ENCODE data around the gene TMEM131.
"Not testable (repeated sequence)": the region's sequence is repeated elsewhere in the genome, so short reads cannot be mapped to it uniquely, and the experiment has no call there.

Gene TMEM131

DNA sequence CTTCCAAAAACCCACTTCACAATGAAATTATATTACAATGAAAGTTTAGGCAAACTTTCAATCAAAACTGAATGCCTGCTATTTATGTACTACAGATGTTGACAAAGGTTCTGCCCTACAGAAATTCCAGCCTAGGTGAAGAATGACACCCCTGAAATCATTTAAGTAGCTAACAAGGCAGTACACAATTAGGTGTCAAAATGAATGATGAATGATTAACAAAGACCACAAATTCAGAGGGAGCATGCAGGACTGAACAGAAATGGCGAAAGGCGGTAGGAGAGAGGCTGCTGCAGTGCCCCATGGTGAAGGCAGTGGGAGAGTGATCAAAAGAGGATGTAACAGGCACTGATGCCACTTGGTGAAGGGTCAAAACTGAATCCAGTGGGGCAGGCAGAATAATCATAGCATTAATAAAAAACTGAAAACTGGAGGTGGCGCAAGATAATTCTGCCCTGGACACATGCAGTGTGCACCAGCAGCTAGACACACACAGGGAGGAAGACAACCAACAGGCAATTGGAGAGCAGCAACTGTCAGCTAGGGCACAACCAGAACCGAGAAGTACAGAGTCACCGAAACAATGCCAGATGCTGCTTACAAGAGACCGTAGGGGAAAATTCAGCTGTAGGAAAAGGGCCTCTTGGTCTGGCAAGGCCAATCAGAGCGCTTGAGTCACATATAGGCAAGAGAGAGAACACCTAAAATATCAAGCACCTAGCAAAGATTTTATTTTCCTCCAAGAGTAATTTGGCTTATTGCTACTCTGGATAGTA is 4.5 kb downstream of the TMEM131 start:
- no peak for DNase-seq

DNA sequence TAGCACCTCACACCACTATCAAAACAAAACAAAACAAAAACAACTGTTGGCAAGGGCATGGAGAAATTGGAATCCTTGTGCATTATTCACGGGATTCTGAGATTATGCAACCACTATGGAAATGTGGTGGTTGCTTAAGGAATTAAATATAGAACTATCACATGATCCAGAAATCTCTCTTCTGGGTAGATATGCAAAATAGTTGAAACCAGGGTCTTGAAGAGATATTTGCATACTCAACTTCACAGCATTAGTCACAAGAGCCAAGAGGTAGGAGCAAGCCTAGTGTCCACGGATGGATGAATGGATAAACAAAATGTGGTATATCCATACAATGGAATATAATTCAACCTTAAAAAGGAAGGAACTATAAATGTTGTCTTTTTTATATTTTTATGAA is 7.0 kb downstream of the TMEM131 start:
- DNase-seq: no peak

DNA sequence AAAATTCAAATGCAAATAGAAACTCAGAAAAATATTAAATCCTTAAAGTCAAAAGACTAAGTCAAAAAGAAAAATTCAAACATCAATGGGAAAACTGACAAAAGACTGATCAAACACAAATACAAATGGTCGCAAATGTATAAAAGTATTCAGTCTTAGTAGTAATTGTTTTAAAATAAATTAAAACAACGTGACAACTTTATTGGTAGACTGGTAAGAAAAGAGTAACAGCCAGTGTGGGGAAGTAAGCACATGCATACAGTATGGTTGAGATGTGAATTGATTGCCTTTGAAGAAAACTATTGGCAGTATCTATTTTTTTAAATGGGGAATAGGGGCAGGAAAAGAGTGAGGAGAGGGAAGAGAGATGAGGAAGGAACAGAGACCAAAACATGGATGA is 9.8 kb downstream of the TMEM131 start:
- DNase-seq: no peak

DNA sequence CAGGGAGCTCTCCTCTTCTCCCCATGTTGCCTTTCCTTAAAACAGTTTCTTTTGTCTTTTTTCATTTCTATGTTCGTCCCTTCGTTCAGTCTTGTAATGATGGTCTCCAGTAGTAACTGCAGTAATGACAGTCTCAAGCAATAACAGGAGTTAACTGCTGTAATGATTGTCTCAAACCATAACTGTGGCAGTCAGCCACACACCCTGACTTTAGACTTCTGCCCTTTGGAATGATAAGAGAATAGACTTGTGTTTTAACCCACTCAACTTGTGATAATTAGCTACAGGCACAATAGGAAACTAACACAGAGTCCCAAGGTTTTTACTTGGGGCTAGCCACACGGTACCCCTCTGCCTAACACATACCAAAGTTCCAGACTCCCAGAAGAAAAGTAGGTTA is 12.1 kb downstream of the TMEM131 start:
- no peak for DNase-seq

DNA sequence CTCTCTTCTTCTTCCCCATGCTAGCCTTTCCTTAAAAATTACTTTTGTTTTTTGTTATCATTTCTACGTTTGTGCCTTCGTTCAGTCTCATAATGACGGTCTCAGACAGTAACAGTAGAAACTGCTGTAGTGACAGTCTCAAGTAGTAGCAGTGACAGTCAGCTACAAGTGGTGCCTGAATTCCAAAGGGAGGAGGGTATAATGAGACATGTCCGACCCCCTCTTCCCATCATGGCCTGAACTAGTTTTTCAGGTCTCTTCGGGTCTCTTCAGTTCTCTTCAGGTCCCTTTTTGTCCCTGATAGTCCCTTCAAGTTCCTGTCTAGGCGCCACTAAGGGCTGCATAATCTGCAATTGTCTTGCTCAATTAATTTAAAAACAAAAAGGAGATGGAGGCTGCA is 12.6 kb downstream of the TMEM131 start:
- DNase-seq: no peak

DNA sequence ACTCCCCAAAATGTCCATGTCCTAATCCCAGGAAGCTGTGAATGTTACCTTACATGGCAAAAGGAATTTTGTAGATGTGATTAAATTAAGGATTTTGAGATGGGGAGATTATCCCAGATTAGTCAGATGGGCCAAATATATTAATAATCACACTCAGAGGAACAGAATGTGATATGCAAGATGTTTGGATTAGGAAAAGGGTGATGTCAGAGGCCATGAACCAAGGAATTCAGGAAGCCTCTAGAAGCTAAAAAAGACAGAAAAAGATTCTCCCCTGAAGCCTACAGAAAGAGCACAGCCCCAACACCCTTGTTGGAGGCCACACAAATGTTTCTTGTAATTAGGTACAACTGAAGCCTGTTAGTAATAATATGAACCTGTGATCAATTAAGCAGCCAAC is 13.1 kb downstream of the TMEM131 start:
- no peak for DNase-seq

DNA sequence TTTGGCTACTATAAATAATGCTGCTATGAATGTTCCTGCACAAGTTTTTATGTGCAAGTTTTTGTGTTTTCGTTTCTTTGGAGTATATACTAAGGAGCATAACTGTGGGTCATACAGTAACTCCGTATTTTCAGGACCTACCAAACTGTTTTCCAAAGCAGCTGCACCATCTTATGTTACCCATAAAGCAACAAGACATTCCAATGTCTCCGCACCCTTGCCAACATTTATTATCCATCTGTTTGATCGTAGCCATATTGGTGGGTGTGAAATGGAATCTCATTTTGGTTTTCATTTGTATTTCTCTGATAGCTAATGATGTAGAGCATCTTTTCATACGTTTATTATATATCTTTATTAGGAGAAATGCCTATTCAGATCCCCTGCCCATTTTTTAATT is 13.8 kb downstream of the TMEM131 start:
- no peak for DNase-seq

DNA sequence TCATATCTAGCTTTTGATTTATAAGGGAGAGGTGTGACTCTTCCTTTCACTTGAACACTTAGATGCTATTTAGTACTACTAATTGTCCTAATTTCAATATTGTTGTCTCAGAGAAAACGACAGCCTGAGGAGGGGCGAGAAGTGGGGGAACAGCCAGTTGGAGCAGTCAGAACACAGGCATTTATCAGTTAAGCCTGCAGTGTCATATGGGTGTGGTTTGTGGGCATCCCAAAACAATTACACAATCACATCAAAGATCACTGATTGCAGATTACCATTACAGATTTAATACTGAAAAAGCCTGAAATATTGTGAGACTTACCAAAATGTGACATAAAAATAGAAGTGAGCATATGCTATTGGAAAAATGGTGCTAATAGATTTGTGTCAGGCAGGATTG is 15.8 kb downstream of the TMEM131 start:
- DNase-seq: no peak

DNA sequence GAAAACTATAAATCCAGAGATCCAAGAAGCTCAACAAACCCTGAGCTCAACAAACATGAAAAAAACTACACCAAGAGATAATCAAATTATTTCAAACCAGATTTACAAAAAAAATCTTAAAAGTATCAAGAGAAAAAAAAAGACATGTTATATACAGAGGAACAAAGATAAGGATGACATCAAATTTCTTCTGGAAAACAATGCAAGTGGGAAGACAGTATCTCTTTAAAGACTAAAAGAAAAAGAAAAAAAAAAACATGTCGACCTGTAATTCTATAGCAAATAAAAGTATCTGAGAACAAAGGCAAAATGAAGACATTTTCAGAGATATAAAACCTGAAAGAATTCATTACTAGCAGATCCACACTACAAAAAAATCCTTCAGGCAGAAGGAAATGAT is 21.3 kb downstream of the TMEM131 start:
- no peak for DNase-seq

DNA sequence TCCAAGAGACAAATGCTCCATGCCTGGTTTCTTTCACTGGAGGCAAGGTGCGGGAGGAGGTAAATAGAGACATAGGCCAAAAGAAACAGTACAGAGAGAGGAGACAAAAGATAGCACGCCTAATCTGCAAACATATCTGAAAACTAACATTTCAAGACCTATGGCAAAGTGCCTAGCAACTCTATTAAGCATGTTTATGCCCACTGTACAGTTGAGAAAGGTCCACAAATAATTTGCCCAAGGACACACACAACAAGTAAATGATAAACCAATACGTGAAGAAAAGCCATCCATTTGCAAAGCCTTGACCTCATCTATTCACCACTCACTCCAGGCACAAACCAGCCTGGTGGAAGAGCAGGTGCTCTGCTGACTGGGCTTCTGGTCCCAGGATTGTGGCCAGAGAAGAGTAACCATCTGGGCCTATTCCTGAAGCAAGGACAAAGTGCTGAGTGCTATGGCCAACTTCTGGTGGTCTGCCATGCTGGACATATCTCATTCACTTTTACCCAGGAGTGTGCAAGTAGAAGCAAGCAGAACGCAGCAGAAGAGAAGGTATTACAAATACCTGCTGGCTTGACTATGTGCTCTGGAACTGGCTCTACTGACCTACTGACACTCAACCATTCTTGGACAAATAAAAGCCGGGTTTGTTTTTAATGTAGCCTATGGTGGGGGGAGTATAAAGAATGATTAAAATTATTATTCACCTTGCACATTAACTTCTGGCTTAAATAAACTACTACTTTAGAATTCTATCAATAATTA is 25.3 kb downstream of the TMEM131 start:
- no peak for DNase-seq

DNA sequence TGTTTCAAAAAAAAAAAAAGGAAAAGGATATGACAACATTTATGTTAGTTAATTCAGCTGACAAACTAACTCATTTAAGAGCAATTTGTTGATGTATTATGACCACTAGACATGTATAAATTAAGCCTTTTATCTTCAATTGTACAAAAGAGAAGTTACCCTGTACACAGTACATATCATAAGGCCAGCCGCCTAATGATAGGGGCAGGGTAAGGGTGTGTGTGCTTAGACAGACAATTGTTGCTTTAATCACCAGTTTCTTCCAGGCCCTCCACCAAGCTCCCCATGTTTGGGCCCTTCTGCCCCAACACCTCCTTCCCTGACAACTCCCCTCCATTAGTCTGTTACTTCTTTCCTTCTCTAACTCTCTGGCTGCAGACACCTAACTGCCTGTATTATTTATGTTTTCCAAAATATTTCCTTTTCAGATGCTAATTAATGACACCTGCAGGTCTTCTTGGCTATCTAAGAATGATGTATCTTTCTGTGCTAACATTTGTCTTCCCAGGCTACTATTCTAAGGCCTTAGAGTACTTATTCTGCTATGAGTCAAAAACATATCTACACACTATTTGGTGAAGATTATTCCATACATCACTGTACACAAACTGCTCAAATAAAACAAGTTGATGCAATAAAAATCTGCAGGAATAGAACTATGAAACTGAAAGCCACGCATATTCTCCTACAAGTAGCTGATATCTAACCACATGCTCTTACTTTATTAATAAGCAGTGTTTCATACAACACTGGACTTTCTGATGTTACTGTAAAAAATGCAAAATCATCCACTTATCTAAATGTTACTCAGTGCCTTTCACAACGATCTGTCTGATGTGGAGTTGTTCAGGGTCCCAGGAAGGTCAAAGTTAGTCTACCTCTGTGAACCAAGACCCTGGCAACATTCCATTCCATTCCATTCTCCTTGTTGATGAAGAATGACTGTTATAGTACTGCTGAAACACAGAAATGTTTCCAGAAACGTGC is 26.4 kb downstream of the TMEM131 start:
- no peak for DNase-seq

DNA sequence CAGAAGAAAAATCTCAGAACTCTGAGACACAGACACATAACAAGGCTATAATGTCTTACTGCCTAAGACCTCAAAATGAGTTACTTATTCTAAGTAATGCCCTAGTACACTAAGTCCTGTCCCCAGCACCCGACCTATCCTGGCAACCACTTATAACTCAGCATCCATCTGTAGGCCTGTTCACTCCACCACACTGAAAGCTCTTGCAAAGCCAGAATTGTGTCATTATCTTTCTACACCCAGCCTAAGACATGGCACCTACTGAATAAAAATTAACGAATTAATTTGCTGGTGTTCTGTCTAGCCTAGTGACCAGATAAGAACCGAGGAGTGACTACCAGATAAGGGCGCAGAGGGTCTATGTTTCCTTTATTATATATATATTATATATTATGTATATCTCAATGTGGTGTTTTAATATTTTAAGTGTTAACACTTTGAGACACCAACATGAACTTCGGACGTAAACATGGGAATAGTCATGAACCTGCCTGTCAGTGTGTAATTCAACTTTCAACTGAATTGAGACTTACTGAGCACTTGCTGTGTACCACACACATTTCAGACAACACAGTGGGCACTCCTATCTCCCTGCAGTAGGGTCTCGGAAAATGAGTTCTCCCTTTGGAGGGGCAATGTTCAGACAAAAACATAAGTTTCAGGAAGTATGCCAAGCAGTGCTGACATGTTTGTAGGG is 27.7 kb downstream of the TMEM131 start:
- no peak for DNase-seq

DNA sequence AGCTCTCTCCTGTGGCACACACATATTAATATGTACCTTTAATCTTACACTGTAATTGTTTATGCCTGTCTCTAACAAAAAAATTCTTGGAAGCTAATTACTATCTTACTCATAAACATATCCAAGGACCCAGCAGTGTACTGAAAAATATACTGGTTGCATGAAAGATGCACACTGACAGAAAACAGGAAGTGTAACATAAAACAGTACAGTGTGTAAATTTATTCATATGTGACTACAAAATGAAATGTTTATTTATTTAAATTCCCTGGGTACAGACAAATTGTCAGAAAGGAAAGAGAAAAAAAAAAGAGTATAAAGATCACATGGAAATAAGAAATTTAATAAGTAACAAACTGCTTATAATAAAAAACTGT is 28.5 kb downstream of the TMEM131 start:
- no peak for DNase-seq

DNA sequence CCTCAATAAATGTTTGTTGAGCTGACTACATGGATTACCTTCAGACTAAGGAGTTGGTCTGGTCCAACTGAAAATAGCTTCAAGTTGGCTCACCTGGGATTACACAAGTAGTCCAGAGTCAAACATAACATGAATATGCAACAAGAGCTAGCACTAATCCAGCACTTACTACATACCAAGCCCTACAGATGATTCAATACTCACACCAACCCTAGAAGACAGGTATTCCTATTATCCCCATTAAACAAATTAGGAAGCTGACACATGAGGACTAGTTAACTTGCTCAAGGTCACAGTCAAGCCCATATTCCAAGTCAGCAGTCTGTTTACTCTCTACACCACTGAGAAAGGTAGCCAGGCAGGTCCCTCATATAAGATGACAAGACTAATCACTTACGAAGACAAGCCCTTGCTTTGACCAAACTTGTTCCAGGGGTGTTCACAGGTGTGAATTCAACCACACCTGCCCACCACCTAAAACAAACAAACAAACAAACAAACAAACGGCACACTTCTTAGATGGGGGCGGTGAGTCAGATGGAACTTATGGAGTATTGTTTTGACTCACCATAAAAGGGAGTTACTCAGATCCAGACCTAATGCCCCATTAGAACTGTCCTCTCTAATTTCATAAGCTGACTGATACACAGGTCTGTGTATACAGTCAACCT is 29.1 kb downstream of the TMEM131 start:
- DNase-seq: no peak

DNA sequence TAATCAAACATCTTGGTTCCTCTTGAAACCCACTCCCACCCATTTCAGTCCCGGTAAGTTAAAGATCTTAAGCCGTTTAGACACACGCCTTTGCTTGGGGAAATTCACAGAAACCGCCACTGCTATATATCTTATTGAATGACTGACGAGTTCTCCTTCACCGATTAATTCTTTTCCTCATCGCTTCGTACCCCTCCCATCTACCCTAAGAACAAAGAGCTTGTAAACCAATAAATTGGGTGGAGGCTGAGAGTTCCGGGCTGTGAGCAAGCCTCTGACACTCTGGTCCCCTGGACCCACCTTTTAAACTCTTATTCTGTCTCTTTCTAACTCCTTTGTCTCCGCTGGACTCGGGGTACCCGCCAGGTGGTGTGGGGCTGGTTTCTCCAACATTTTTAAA is 30.6 kb downstream of the TMEM131 start:
- no peak for DNase-seq

DNA sequence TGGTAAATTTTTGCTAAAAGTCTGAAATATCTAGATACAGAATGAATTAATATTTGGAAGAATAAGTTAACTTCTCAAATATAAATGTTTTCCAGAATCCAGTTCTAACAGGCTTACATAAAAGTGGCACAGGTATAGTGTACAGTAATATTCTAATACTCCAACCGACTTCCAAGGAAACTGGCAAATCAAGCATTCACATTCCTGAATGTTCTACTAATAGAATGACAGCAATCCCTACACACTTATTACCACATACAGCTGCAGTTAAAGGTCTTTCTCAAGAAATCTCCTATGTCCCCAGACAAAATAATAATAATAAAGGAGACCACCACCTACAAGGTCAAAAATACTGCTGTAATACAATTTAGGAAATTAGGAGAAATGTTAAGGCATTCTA is 31.9 kb downstream of the TMEM131 start:
- DNase-seq: no peak

DNA sequence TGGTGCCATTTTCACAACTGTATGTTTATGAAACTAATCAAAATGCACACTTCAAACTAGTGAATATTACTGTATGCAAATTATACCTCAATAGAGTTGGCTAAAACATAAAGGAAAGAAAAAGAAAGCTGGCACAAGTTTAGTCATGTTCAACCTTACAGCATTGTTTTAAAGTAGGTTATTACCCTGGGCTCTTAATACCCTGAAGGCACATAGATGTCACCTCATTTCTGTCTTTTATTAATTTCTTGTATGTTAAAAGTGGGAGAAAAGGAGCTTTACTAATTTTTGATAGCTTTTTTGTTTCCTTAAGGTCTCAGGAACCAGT is 32.7 kb downstream of the TMEM131 start:
- DNase-seq: no peak

DNA sequence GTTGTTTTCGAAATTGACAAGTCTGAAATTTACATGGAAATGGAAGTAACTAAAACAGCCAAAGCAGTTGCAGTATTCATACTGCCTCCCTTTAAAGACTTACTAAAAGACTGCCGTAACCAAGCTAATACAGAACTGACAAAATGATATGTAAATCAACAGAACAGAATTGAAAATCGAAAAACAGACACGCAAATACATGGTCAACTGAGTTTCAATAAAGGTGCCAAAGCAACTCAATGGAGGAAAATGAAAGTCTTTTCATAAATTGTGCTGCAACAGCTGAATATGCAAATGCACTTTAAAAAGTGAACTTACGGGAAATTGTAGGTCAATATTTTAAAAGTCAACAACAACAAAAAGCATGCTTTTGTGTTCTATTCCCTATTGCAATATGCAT is 34.2 kb downstream of the TMEM131 start:
- no peak for DNase-seq

DNA sequence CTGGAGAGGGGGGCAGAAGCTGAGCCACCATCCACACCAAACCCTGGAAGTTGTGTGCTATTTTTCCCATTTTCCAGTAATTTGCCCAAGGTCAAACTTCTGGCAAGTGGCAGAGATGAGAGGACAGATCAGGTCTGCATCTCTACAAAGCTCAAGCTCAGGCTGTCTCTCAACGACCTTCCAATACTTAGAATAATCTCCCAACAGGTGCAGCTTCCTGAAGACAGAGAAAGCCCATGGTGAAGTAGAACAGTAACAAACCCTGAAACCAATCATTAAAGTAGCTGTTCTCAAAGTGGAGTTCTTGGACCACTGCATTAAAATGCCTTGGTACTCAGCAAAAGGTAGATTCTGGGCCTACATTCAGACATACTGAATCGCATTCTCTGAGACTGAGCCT is 37.6 kb downstream of the TMEM131 start:
- no peak for DNase-seq

DNA sequence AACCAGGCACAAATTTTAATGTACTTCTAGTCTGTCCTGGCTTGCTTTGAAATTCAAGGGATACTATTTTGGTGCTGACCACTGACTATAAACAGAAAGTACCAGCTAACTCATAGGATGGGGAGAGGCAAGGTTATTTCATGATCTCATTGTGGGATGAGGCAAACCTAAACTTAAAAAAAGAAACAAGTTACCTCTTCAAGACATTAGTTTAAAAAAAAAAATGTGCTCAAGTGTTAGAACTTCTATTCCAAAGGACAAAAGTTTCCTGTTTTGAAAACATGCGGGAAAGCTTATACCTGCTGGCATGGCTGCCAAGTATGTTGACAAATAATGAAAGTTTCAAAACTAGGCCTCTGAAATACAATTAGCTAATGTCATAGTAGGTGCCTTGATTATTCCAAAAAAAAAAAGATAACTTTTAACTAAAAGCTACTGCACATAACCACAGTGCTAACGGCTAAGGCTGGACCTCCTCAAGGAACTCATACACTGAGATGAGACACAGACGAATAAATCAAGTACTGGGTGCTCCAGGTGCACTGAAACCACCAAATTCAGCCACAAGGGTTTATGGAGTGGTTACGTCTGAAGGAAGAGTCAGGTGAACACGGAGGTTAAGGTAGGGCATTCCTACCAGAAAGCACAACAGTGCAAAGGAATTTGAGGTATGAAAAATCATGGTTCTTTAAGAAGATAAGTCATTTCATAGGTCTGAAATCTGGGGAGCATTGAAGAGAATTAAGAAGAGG is 38.1 kb downstream of the TMEM131 start:
- DNase-seq: no peak

DNA sequence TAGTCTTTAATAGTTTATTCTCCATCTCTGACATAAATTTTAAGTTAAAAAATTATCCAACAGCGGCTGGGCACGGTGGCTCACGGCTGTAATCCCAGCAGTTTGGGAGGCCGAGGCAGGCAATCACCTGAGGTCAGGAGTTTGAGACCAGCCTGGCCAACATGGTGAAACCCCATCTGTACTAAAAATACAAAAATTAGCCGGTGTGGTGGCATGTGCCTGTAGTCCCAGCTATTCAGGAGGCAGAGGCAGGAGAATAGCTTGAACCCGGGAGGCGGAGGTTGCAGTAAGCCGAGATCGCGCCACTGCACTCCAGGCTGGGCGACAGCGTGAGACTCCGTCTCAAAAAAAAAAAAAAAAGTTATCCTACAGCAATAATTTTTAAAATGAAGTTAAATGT is 39.0 kb downstream of the TMEM131 start:
- not testable (repeated sequence) for DNase-seq

DNA sequence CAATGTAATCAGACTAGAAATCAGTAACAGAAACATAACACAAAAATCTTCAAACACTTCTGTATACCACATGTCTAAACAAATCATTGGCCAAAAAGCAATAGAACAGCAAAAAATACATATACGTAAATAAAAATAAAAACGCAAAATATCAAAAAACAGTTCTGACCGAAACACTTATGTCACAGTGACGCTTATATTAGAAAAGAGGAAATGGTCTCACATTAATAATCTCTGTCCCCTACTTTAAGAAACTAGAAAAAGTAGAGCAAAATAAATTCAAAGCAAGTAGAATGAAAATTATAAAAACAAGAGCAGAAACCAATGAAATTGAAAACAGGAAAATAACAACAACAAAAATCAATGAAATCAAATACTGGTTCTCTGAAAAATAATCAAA is 41.9 kb downstream of the TMEM131 start:
- DNase-seq: no peak

Data from NCI-H510A (cell line).